HG03196 (cell line): ENCODE data around the gene MGMT.

Experiments
- ATAC-seq: cut with Tn5 transposase; IDR thresholded peaks from one replicate; pipeline ENCODE4 v1.9.1; 2021; ENCODE audit not compliant: unreplicated experiment

Gene MGMT

DNA sequence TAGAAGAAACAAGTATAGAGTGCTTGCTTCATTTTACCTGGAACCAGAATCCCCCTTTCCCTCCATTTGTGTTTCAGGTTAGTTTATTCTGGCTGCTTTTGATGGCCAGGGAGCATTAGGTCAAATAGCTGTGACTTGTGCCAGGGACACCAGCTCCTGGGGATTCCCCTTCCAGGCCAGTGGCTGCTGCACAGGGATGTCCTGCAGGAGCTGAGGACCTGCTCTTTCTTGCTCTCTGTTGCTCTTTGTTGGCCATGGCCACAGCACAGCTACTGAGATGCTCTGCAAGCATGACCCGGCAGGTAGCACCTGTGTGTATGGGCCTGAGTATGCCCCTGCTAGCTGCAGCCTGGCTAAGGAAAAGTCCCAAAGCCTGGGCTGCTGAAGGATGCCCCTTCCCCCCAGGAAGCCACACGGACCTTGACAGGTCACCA lies 288.1 kb downstream of the MGMT start:
- no peak for ATAC-seq

GRCh38 chr10:129755621-129756020 lies 288.6 kb downstream of the MGMT start:
- ATAC-seq: no peak

DNA sequence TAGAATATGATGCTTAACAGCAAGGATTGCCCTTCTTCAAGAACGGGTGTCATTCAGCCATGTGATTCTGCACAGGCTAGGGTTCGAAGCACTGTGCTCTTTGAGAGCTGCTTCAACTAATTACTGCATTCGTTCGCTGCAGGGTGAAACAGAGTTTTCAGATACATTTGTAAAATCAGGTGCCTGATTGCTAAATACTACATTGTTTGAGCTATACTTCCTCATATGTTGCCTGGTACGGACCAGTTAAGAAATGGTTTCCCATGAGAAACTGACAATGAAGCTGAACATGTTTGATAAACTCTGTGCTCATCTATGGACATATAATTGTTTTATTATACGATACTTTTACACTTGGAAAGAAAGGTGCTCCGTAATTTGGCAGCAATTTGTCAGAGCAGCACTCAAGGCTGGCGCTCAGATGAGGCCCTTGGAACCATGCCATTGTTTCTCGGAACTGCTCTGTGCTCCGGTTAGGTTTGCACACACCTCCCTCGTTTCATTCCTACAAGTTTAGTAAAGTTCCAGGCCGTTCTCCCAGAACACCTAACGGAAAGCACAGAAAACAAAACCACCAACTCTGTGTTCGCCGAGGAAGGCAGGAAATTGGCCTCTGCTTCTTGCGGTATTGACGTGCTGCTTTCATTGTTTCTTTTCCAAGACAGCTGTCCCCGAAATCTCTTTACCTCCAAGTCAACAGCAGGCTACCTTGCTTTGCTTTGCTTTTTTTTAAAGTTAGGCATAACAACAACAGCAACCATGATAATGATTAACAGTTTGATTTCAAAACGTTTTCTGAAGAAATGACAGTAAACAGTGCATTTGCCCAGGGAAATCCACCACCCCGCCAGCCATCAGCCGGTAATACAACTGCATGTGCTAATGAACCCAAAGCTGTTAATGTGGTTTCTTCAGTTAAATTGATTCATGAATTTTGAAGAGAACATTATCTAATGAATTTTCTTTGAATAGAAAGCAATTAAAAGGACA lies 290.2 kb downstream of the MGMT start:
- no peak for ATAC-seq

DNA sequence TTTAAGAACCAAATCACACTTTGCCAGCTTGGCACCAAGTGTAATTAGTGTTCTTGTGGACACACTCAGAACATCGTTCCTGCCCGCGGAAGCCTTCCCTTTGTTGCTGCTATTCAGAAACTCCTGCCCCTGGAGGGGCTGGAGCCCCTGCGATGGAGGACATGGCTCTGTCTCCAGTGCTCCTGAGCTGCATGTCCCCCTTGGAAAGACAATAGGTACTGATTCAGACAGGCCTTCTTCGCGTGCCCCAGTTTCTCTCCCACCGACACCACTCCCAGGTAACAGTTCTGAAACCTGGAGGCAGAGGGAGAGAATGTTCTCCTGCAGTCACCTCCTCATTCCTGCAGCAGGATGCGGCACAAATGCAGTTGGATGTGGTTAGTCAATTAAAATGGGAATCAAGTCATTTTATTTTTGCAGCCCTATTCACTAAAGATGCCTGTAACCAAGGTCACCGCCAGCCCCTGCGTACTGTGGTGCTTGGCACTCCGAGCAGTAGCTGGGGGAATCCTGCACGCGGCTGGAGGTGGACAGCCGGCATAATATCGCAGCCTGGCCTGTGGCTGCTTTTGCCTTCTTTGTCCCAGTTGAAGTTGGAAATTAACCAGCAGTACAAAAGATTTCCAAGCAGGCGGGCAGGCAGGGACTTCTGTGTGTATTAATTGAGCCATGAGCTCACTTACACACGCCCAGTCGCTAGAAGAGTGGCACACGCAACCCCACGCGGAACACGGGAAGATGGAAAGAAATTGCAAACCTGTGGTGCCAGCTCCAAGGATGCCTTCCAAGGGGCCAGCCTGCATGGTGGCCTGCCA lies 291.4 kb downstream of the MGMT start:
- no peak for ATAC-seq

DNA sequence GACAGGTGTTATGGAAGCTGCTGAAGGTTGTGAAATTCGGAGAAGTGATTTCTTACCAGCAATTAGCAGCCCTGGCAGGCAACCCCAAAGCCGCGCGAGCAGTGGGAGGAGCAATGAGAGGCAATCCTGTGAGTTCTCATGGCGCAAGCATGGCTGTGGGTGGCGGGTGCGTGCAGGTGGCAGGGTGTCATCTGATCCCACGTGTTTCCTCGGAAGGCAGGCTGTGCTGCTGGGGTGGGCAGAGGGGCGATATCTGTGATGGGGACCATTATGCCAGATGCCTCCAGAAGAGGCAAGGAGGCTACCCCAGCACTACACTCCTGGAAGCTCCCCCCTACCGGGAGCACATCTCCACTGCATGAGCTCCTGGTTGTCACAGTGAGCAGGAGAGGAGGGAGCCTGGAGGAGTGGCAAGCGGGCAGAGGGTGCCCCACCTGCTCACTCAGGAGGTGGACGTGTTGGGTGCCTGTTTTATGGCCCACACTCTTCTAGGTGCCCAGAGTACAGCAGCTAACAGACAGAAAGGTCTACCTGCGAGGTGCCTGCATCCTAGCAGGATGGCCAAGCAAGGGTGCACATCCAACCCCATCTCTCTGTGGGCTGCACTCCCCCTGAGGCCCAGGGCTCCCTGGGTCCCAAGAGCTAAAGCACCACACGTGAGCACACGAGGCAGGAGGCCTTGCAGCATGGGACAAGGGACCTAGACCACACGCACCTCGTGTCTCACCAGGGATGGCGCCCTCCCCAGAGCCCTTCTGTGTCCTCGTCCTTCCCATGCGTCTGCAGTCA lies 292.4 kb downstream of the MGMT start:
- no peak for ATAC-seq

DNA sequence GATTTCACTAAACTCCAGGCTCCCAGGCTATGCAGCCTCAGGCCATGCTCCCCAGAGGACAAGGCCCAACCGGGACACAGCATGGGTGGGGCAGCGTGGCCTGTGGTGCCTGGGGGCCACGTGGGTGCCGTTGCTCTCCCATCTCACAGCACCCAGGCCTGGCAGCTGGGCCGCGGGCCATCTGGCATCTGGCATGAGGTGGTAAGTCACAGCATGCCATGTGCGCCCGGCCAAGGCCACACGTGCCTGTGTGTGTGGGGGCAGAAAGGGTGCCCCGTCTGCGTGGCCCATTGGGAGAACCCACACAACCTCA lies 292.9 kb downstream of the MGMT start:
- no peak for ATAC-seq

DNA sequence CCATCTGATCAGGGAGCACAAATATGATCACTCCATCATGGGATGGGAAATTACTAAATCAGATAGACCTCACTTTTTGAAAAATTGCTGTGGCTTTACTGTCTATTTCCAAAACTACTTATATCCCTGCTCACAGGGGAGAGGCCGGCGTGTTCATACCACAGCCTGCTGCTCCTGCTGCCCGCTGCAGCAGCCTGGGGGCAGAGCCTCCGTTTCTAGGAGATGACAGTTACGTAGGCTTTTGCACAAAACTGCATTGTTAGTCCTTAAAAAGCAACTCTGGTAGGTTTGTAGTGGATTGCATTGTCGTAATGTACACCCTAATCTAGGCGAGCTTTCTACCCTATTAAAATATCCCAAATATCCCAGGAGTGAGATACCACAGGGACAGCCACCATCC lies 293.4 kb downstream of the MGMT start:
- no peak for ATAC-seq

GRCh38 chr10:129761197-129761972 lies 294.3 kb downstream of the MGMT start:
- no peak for ATAC-seq

- ATAC-seq: no peak
These were observed 295.2 kb downstream of the MGMT start for GRCh38 chr10:129761981-129762956.

DNA sequence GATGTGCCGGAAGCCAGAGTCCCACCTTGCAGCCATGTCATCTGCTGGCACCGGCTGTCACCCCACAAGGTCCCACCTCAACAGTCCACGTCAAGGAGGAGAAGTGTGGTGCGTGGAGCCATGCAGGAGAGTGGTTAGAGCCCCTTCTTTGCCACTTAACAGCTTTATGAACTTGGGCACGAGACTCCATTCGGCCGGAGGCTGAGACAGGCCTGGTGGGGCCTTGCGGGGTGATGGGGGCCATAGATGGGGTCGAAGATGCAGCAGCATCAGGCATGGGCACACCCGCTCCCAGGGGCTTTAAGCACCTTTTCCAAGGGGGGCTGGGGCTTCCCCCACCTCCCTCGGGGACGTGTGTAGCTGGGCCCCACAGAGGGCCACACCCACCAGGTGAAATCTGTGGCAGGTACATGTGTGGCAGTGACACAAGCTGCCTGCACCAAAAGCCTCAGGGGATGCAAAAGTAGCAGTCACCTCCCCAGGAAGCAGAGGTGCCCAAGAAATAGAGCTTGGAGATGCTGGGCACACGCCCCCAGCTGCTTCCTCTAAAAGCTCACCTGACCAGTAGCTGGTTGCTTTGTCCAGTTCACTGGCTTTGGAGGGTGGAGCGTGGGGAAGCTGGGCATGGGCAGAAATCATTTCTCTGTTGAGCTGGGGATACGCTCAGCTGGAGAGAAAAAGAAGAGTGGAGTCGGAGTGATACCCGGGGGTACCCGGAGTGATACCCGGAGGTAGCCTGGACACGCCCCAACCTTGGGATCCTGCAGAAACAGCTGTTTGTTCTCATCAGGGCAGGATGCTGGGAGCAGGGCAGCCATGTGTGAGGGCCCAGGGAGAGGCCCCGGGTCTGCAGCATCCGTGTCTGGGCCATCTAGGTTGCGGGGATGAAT lies 297.2 kb downstream of the MGMT start:
- no peak for ATAC-seq

GRCh38 chr10:129764901-129765663 lies 298.0 kb downstream of the MGMT start:
- no peak for ATAC-seq

GRCh38 chr10:129765664-129766550 lies 298.9 kb downstream of the MGMT start:
- ATAC-seq: no peak

DNA sequence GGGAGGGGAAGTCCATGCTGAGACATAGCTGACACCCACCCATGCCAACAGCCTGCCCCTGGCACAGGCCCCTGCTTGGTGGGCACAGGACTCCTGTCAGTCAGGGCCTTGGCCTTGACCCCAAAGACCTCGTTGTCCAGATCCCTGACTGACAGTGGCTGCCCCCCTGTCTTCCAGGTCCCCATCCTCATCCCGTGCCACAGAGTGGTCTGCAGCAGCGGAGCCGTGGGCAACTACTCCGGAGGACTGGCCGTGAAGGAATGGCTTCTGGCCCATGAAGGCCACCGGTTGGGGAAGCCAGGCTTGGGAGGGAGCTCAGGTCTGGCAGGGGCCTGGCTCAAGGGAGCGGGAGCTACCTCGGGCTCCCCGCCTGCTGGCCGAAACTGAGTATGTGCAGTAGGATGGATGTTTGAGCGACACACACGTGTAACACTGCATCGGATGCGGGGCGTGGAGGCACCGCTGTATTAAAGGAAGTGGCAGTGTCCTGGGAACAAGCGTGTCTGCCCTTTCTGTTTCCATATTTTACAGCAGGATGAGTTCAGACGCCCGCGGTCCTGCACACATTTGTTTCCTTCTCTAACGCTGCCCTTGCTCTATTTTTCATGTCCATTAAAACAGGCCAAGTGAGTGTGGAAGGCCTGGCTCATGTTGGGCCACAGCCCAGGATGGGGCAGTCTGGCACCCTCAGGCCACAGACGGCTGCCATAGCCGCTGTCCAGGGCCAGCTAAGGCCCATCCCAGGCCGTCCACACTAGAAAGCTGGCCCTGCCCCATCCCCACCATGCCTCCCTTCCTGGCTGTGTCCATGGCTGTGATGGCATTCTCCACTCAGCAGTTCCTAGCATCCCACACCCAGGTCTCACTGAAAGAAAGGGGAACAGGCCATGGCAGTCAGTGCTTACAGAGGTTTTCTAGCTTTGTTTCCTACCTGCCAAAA lies 299.8 kb downstream of the MGMT start:
- ATAC-seq: no peak

- no peak for ATAC-seq
These were observed 300.7 kb downstream of the MGMT start for GRCh38 chr10:129767751-129768150.
